WI38 (cell line): Measurements from ENCODE around the gene PAIP1.
"Not testable (repeated sequence)": the region's sequence is repeated elsewhere in the genome, so short reads cannot be mapped to it uniquely, and the experiment has no call there.

Source experiments
- H3K4me3 ChIP-seq: 2 replicates; pipeline ENCODE4 v1.5.1; 2011; ENCODE audit warnings: low read depth, mild to moderate bottlenecking, control low read depth, low read length
- CTCF ChIP-seq: IDR thresholded peaks from 2 replicates; pipeline ENCODE4 v1.5.1; 2012; ENCODE audit warnings: low read depth, mild to moderate bottlenecking, control low read depth, low read length

PAIP1 gene

GRCh38 chr5:43554497-43554896 is 2.4 kb downstream of the PAIP1 start:
- TF ChIP-seq CTCF, result no peak
- H3K4me3 ChIP-seq, result 0 out of 2 replicates have a peak overlapping the region, but pooled peaks have one; percentile 8

GRCh38 chr5:43553381-43553780 is 3.5 kb downstream of the PAIP1 start:
- H3K4me3 ChIP-seq, result no peak overlapping the region
- TF ChIP-seq CTCF, result no peak

- no peak for TF ChIP-seq CTCF
- no peak overlapping the region for H3K4me3 ChIP-seq
Observed at GRCh38 chr5:43551731-43552130, 5.1 kb downstream of the PAIP1 start.

GRCh38 chr5:43549272-43549671 is 7.6 kb downstream of the PAIP1 start:
- not testable (repeated sequence) for H3K4me3 ChIP-seq

- no peak for TF ChIP-seq CTCF
Observed at GRCh38 chr5:43548358-43548757, 8.5 kb downstream of the PAIP1 start.

GRCh38 chr5:43547532-43547931 is 9.3 kb downstream of the PAIP1 start:
- H3K4me3 ChIP-seq, result no peak overlapping the region
- no peak for TF ChIP-seq CTCF

More at GRCh38 chr5:43548358-43548757, 8.5 kb downstream of the PAIP1 start:
- H3K4me3 ChIP-seq, result no peak overlapping the region

GRCh38 chr5:43543434-43543833 is 13.4 kb downstream of the PAIP1 start:
- no peak for TF ChIP-seq CTCF
- H3K4me3 ChIP-seq, result no peak overlapping the region

GRCh38 chr5:43540746-43541145 is 16.1 kb downstream of the PAIP1 start:
- no peak for TF ChIP-seq CTCF
- H3K4me3 ChIP-seq, result no peak overlapping the region
